ENCODE data around the gene MCC. TPM values are rescaled to one million over a fixed set of nuclear protein-coding genes. Genes with fewer than 3 reads are reported as not detected.

The MCC gene
- total and polyA plus RNA-seq, 9 donors, result 29.8 to 262 (median 108) TPM

- Histone ChIP-seq H3K27ac (no peak overlapping the region), H3K27me3 (no peaks in the 10 kb centered on the region), H3K4me3 (no peak overlapping the region), H3K4me1 (ENCODE audit: insufficient read depth) (peaks cover 10% of the 10 kb centered on the region), H3K9me3 (no peaks in the 10 kb centered on the region), H3K36me3 (no peaks in the 10 kb centered on the region)
- TF ChIP-seq CTCF (IDR thresholded peaks at IDR 0.05) (no peak), POLR2A (IDR thresholded peaks at IDR 0.05) (no peak), EP300 (IDR thresholded peaks at IDR 0.05) (no peak)
- DNase-seq, result no peak
- intact Hi-C loops (cut with DNase I), result no loop called here
- WGBS, 3 donors, result 65 to 74% (median 70%) methylated on average over 6 of the region's 6 CpGs
Observed at GRCh38 chr5:113178073-113178779, 310.0 kb downstream of the MCC start.

GRCh38 chr5:113177225-113177624, 311.0 kb downstream of the MCC start:
- Histone ChIP-seq H3K9me3 (no peaks in the 10 kb centered on the region), H3K4me1 (ENCODE audit: insufficient read depth) (peaks cover 8% of the 10 kb centered on the region), H3K4me3 (no peak overlapping the region), H3K36me3 (no peaks in the 10 kb centered on the region), H3K27me3 (no peaks in the 10 kb centered on the region), H3K27ac (no peak overlapping the region)
- TF ChIP-seq POLR2A (IDR thresholded peaks at IDR 0.05) (no peak), EP300 (IDR thresholded peaks at IDR 0.05) (no peak), CTCF (IDR thresholded peaks at IDR 0.05) (no peak)
- no peak for DNase-seq
- intact Hi-C loops (cut with DNase I), result no loop called here
- WGBS, 3 donors, result 91 to 97% (median 93%) methylated on average over 1 of the region's 1 CpG

- Histone ChIP-seq H3K4me3 (no peak overlapping the region), H3K9me3 (no peaks in the 10 kb centered on the region), H3K4me1 (ENCODE audit: insufficient read depth) (peaks cover 7% of the 10 kb centered on the region), H3K27ac (no peak overlapping the region), H3K36me3 (no peaks in the 10 kb centered on the region), H3K27me3 (no peaks in the 10 kb centered on the region)
- no peak for DNase-seq
- WGBS, 3 donors, result 96 to 98% (median 98%) methylated on average over 4 of the region's 4 CpGs
- intact Hi-C loops (cut with DNase I), result no loop called here
- TF ChIP-seq POLR2A (IDR thresholded peaks at IDR 0.05) (no peak), CTCF (IDR thresholded peaks at IDR 0.05) (no peak), EP300 (IDR thresholded peaks at IDR 0.05) (no peak)
Observed at GRCh38 chr5:113176734-113177133, 311.5 kb downstream of the MCC start.

GRCh38 chr5:113176196-113176595, 312.1 kb downstream of the MCC start:
- no peak for DNase-seq
- Histone ChIP-seq H3K27ac (no peak overlapping the region), H3K36me3 (no peaks in the 10 kb centered on the region), H3K4me3 (no peak overlapping the region), H3K4me1 (ENCODE audit: insufficient read depth) (peaks cover 9% of the 10 kb centered on the region), H3K27me3 (no peaks in the 10 kb centered on the region), H3K9me3 (no peaks in the 10 kb centered on the region)
- WGBS, 3 donors, result 64 to 76% (median 66%) methylated on average over 2 of the region's 2 CpGs
- TF ChIP-seq EP300 (IDR thresholded peaks at IDR 0.05) (no peak), POLR2A (IDR thresholded peaks at IDR 0.05) (no peak), CTCF (IDR thresholded peaks at IDR 0.05) (no peak)
- intact Hi-C loops (cut with DNase I), result no loop called here

Data from ovary (tissue), 9 donors.